GM19467 (cell line): Measurements from ENCODE around the gene MED17.
"Not testable (repeated sequence)": the region's sequence is repeated elsewhere in the genome, so short reads cannot be mapped to it uniquely, and the experiment has no call there.

ENCODE experiments used
- ATAC-seq: cut with Tn5 transposase; IDR thresholded peaks from one replicate; pipeline ENCODE4 v1.9.1; 2021; ENCODE audit warnings: mild to moderate bottlenecking, moderate library complexity; ENCODE audit not compliant: unreplicated experiment

MED17 gene

DNA sequence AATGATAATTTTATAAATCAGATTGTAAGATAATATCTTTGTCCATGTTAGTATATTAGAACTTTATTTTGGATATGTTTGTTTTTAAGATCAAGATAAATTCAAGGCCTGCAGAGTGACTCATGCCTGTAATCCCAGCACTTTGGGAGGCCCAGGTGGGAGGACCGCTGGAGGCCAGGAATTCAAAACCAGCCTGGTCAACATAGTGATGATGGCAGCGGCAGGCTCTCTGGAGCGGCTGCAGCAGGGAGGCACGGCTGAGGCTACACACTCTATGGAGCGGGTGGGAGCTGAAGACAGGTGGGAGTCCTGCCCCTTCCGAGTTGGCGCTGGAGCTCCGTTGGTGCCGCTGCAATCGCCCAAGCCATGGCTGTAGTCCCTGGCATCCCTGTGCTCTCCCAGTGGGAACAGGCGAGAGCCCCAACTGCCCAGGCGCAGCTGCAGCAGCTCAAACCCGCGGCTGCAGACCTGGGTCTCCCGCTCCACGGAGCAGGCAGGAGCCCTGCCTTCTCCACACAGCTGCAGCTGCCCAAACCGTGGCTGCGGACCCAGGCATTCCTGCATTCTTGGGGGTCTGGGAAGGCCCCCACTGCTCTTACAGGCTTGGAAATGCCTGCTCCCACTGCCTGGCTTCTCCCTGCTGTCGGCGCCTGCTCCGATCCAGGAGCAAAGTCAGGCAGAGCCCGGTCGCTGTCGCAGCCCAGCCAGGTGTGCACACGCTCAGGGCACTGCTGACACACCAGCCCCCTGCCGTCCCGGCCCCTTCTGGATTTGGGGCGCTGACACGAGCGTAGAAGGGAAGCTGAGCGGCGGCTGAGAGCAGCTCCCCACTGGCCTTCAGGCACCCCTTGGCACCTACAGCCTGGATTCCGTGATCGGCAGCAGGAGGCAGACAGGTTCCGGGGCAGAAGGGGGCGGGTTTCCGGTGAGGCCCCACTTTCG, 25.9 kb upstream of the MED17 start:
- ATAC-seq, result no peak

DNA sequence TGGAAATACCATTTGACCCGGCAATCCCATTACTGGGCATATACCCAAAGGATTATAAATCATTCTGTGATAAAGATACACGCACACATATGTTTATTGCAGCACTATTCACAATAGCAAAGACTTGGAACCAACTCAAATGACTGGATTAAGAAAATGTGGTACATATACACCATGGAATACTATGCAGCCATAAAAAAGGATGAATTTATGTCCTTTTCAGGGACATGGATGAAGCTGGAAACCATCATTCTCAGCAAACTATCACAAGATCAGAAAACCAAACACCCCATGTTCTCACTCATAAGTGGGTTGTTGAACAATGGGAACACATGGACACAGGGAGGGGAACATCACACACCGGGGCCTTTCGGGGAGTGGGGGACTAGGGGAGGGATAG, 25.0 kb upstream of the MED17 start:
- not testable (repeated sequence) for ATAC-seq

DNA sequence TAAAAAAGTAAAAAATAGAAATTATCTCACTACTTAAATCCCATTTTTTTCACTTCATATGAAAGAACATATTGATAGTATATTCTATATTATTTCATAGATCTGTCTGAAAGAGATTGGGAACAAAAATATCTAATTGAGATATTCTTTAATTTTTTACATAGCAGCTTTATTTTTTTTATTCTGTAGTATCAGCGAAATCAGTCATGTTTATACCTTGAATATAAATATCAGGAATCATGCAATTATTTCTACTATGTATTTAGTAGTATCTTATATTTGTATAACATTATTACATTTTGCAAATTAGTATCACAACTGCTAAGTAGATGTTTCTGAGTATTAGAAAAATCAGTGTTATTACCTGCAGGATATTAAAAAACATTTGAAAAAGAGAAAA, 22.2 kb upstream of the MED17 start:
- no peak for ATAC-seq

DNA sequence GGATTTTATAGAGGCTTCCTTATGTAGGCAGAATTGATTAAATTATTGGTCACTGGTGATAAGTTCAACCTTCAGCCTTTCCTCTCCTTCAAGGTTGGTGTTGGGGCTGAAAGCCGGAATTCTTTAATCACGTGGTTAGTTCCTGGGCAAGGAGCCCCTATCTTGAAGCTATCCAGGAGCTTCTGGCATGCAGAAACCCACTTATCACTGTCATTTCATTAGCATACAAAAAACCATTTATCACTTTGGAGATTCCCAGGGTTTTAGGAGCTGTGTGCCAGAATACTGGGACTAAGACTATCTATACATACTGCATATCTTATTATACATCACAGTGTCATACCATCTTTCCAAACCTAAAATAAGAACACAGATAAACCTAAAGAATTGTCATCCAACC, 18.5 kb upstream of the MED17 start:
- ATAC-seq, result no peak

DNA sequence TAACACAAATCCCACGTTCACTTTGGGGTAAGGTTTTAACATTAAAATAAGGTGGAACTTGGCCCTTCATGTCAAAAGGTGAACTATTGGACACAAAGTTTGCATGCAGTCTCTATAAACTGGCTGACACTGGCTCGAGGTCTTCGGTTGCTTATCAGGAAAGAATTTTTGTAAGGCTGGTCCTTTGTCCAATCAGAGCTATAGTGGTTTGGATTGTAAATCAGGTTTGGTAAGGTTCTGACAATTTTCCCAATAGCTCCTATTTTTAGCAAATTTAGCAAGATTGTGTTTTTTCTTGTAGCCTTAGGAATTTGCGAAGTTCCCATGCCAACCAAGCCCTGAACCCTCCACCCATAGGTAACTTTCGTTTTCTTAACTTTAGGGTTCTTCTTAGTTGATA, 17.6 kb upstream of the MED17 start:
- no peak for ATAC-seq

DNA sequence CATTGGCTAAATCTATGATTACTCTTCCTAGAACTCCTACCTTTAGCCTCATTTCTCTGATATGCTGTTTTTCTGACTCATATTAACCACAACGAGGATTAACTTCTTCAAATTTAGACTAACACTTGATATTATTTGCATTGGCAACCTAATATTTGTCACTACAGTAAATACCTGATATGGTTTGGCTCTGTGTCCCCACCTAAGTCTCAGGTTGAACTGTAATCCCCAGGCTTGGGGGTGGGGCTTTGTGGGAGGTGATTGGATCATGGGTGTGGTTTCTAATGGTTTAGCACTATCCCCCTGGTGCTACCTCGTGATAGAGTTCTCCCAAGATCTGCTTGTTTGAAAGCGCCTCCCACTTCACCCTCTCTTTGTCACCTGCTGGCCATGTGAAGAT, 17.1 kb upstream of the MED17 start:
- no peak for ATAC-seq

DNA sequence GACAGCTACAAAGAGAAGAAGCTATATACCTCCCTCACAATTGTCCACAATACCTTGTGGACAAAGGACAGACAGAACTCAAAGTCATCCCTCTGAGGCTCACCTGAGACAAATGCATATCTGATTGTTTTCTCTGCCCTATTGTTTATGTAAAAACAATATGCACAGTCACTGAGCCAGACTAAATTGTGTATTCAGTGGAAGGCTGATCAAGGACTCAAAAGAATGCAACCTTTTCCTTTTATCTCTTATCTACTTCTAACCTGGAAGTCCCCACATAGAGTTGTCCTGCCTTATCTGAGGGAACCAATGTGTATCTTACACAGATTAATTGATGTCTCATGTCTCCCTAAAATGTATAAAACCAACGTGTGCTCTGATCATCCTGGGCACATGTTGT, 13.9 kb upstream of the MED17 start:
- ATAC-seq, result no peak

DNA sequence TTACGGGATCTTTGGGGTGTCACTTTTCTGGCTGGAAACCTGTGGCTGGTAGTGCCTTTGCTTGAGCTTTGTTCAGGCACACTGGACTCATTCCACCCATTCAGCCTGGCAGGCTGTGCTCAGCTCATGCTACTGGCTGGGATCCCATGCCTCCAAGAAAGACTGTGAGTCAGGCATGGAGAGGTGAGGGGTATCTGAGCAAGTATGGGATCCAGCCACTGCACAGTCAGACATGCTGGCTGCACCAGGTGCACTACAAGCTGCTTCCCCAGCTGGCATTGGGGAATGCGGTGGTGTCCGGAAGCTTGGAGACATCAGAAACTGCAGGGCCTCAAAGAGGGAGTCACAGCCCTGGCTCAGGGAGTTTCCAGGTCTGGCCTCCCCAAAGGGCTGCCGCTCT, 12.0 kb upstream of the MED17 start:
- no peak for ATAC-seq

DNA sequence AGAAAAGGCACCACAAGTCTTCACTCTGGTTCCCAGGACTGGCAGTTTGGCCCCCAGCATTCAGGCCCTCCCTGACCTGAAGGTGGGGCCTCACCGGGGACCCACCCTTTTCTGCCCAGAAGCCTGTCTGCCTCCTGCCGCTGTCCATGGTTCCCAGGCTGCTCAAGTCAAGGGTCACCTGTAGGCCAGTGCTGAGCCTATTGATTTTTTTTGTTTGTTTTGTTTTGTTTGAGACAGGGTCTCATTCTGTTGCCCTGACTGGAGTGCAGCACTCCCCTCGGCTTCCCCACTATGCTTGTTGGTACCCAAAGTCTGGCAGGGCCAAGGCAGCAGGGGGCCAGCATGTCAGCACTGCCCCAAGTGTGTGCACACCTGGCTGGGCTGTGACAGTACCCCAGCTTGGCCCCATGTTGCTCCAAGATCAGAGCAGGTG, 11.0 kb upstream of the MED17 start:
- ATAC-seq, result no peak

DNA sequence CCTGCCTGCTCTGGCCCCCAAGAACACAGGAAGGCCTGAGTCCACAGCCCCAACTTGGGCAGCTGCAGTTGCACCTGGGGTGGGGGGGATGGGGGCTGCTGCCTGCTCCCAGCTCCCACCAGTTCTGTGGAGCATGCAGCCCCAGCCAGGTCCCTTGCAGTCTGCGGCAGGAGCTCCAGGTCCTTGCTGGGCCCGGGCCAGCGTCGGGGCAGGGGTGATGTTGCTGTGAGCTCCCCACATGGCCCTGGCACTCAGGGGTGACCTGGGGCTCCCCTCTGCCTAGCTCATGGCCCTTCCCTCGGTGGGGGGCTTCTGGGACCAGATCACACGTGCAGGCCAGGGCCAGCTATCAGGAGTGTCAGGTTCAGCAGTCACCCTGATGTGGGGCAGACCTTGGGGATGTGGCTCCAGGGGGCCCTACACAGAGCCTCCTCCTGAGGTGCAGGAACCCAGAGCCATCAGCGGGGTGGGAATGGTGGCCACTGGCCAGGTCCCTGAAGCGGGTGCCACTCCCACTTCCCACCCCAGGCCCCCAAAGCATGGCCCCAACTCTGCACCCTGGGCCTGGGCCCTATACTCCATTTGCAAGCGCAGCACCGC, 10.4 kb upstream of the MED17 start:
- no peak for ATAC-seq

DNA sequence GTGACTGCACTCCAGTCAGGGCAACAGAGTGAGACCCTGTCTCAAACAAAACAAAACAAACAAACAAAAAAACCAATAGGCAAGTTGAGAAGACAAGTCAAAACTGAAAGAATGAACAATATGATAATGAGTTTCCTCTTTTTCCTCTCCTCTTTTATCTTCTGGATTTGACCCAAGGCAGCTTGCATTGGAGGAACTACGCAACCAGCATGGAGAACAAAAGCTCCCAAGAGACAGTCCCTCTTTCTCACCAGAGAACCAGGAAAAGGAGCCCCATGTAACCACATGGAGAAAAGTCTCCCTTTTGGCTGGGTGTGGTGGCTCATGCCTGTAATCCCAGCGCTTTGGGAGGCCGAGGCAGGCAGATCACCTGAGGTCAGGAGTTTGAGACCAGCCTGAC, 9.5 kb upstream of the MED17 start:
- not testable (repeated sequence) for ATAC-seq

DNA sequence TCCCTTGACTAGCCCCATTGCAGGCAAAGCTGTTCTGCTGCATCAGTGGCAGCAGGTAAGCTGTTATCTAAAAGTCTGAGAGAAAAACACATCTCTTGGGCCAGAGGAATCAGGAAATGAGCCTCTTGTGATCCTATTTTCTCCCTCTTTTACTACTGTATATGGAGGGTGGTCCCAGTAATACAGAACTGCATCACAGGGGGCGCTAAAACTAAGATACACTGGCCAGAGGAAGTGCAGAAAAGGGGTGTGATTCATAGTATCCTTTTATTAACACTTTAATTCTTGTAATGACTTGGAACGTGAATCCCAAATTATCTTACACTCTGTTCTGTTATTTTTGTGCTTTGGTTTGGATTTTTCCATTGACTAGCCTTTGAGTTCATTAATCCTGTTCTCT, 8.8 kb upstream of the MED17 start:
- ATAC-seq, result no peak

DNA sequence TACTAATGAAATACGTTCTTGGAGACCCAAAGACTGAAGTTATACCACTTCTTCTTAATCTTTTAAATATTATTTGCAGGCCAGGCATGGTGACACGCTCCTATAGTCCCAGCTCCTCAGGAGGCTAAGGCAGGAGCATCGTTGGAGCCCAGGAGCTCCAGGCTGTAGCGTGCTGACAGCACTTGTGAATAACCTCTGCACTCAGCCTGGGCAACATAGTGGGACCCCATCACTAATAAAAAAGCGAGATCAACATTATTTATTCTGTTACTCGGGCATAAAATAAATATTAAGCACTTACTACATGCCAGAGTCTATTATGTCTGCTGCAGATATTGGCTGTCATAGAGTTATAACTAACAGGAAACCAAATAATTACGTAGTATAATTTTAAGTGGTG, 720 bp upstream of the MED17 start:
- no peak for ATAC-seq

DNA sequence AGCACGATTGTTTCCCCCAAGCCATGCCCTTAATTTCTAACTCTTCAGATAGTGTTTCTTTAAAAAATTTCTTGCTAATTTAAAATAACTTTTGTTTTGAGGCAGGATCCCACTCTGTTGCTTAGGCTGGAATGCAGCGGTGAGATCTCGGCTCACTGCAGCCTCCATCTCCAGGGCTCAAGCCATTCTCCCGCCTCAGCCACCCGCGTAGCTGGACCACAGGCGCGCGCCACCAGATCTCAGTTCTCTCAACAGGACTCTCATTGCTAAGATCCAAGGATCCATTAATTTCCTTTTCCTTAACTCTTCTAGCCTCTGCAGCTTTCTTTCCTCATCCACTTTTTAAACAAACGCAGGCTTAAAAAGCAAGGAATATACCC, 327 bp upstream of the MED17 start:
- ATAC-seq, result peak; percentile 44

DNA sequence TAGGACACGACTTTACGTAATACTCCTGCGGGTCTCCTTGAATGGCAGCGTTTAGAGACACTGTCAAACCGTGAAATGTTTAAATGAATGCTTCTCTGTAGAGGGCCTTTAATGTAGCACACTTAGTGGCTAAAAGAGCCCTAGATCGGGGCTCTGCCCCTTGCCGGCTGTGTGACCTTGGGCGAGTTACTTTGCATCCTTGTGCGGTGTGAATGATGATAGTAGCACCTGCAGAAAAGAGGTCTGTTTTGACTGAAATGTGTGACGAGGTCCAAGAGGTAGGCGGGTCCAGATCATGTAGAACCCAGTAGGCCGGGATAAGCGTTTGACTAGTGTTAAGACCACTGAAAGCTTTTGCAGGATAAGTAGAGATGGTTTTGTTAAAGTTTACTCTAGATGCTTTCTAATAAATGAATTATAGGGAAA, 866 bp downstream of the MED17 start:
- peak; percentile 25 for ATAC-seq

DNA sequence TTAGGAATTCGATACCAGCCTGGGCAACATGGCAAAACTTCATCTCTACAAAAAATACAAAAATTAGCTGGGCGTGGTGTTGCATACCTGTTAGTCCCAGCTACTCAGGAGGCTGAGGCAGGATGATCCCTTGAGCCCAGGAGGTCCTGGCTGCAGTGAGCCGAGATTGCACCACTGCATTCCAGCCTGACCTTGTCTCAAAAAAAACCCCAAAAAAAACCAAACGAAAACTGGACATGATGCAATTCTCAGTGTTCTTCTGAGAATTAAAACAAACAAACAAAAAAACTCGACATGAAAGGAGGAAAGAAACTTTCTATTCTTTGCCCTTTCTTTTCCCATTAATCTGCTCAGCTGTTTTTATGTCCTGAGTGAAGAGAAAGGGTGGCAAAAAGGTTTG, 7.4 kb downstream of the MED17 start:
- no peak for ATAC-seq

DNA sequence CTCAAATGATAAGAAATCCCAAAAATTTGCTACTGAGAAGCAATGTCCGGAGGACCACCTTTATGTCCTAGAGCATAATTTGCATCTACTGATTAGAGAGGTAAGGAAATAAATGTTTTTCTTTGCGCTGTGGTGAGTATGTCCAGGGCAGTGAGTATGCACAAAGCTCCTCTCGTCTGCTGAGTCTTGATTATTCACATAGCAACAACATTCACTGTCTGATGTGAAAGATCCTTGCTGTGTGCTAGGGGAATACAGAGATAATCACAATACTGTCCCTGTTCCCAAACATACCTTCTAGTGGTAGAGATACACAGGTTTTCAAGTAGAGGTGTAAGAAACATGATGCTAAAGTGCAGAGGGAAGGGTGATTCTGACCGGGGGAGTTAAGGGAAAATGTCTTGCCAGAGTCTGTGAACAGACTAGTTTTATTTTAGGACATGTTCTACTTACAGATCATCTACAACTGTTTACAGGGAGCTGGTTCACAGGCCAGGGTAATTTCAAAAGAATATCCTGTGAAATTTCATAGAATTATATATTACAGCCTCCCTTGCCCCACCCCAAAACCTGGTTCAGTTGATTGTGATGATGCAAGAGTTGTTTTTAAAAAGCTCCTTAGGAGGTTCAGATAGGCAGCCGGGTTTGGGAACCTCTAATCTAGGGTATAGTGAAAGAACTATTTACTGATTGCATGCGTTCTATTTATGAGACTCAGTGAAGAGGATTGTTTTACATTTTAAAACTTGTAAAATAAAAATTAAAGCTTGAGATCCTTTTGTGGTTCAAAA, 12.6 kb downstream of the MED17 start:
- ATAC-seq, result no peak

DNA sequence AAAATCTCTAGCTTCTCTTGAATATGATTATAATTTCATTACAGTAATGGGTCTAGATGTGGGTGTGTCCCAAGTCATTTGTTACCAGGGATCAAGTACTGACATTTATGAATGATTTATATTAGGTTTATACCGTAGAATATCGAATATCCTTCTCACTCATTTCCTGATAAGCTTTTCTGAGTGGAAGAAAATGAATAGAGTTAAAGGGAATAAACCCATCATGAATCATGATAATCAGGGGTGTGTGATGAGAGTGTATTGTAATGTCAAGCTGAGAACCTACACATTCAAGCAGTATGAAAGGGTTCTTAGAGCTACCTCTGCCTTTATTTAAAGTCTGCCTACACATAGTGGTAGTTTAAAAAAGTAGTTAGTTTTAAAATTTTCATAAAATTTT, 17.3 kb downstream of the MED17 start:
- ATAC-seq, result no peak

DNA sequence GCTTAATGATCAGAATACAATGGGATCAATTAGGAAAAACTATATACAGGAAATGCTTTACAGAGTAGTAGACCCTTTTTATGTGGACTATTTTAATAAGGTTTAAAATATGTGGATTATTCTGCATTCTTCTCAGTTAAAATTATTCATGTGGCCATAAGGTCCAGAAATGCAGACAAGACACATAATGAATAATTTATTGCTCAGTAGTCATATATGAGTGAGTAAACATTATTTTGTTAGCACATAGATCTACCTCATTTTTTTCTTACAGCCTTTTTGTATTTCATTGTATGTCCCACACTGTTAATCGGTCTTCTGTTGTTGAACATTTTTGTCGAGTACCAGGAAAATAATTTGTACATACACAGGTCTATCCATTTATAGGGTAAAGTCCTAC, 20.8 kb downstream of the MED17 start:
- no peak for ATAC-seq

DNA sequence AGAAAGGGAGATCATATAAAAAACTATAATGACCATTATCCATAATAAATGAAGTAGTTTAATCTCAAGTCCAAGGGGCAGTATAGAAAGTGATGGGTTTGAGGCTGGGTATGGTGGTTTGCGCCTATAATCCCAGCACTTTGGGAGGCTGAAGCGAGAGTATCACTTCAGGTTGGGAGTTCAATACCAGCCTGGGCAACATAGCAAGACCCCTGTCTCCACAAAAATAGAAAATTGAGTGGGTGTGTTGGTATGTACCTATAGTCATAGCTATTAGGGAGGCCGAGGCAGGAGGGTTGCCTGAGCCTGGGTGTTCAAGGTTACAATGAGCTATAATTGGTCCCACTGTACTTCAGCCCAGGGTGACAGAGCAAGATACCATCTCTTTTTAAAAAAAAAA, 23.9 kb downstream of the MED17 start:
- ATAC-seq, result no peak

DNA sequence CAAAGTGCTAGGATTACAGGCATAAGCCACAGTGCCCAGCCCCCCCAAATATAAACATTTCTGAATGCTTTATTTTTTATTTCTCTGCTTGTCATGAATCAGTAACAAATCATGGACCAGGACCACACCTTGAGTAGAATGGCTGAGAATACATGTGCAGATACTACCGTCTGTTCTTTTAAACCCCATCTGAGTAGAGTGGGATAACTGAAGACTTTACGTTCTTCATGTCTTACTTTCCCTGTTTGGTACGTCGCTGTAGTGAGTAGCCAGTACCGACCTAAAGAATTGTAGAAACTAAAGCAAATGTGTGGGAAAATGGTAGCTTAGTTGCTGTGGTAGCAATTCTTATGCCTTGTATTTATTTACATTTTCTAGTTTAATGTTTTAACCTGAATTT, 29.9 kb downstream of the MED17 start:
- no peak for ATAC-seq
